GM19238 (cell line): Measurements from ENCODE around the gene RASSF10.
"Not testable (repeated sequence)": the region's sequence is repeated elsewhere in the genome, so short reads cannot be mapped to it uniquely, and the experiment has no call there.

ENCODE experiments used
- DNase-seq: peaks from one replicate; pipeline ENCODE4 v3.0.0; 2011; ENCODE audit warnings: low spot score; ENCODE audit not compliant: insufficient read length

RASSF10 gene

DNA sequence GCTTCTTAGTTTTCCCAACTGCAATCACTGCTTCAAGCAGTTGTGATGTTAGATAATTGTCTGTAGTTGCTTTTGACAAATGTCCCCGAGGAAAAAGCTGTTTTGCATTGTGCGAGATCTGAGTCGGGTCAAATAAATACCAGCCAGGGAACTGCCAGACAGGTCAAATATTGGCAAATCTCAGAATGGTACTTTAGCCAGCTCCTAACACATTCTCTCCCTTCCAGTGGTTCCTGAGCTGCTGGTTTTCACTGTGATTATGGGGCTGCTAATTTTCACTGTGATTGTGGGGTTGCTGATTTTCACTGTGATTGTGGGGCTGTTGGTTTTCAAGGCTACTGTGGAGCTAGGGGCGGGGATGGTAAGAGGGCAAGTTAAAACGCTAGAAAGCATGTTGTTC lies 14.3 kb downstream of the RASSF10 start:
- no peak for DNase-seq

DNA sequence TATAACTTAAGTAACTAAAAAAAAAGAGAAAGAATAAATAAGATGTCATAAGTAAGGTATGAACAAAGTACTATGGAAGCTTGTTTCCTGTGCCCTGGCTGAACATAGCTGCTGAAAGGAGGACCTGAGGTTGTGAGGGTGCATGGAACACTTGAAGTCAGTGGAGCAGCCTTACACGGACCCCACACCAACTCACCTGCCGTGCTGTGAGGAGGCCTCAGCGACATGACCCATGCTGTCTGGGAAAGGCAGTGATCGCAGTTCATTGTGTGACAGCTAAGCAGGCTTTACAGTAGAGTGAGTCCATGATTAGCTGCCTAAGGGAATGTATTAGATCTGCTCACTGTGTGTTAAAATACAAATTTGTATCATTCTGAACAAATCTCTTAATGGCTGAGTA lies 17.6 kb downstream of the RASSF10 start:
- DNase-seq, result no peak

DNA sequence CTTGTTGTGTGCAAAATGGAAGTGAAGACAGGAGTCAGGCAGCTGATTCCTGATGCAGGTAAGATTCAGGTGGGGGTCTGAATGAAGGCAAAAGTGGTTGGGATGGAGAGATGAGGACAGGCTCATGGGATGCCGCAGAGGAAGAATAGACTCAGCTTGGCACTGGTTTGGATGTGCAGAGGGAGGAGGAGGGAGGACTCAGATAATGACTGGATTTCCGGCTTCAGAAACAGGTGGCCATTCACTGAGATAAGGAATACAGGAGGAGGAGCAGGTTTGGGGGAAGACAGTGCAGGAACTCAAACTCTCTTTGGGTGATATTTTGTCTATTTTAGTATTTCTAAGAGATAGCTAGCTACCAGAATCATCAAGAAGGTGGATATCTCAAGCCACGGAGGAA lies 19.2 kb downstream of the RASSF10 start:
- DNase-seq, result no peak

DNA sequence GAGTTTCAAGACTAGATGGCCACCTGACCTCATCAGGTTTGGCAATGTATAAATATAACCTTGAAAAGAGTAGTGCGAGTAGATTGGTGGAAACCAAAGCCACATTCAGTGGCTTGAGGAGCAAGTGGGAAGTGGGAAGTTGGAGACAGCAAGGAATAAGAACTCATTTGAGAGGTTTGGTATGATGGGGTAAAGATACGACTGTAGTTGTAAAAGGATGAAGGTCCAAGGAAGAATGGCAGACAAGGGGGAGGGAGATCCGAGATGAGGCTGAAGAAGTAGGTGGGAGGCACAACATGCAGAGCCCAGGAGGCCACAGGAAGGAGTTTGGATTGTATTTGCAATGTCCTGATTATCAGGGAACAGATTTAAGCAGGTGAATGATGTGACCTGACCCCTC lies 20.8 kb downstream of the RASSF10 start:
- no peak for DNase-seq

DNA sequence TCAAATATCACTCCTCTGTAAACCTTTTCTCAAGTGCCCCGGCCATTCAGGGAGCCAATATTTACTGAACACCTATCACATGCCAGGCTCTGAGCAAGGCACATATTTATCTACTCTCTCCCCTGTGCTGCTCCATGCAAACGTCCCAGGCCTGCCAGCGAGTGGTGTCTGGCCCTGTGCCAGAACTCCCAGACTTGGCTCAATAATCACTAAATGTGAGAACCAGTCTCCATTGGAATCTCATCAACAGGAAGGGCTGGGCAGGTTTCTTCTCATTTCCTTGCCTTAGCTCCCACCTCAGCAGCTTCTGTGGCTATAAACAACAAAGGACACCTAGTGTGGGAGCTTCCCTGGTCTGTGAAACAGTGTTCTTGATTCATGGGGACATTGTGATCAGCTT lies 21.7 kb downstream of the RASSF10 start:
- DNase-seq, result no peak

DNA sequence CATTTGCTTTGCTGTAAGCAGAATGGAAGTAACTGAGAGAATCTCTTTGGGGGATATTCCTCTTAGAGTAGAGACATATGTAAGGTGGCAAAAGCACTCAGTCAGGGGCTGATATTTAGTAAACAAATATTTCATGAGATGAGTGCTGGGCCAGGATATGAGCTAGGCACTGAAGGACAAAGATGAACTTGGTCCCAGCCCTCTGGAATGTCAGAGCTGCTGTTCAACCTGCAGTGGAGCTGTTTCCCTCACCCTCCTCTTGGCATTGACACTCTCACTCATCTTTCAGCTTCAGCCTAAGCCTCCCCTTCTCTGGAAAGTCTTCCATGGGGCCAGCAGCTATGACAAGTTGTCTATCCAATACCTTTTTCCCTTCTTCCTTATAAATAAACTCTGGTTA lies 22.2 kb downstream of the RASSF10 start:
- DNase-seq, result no peak

DNA sequence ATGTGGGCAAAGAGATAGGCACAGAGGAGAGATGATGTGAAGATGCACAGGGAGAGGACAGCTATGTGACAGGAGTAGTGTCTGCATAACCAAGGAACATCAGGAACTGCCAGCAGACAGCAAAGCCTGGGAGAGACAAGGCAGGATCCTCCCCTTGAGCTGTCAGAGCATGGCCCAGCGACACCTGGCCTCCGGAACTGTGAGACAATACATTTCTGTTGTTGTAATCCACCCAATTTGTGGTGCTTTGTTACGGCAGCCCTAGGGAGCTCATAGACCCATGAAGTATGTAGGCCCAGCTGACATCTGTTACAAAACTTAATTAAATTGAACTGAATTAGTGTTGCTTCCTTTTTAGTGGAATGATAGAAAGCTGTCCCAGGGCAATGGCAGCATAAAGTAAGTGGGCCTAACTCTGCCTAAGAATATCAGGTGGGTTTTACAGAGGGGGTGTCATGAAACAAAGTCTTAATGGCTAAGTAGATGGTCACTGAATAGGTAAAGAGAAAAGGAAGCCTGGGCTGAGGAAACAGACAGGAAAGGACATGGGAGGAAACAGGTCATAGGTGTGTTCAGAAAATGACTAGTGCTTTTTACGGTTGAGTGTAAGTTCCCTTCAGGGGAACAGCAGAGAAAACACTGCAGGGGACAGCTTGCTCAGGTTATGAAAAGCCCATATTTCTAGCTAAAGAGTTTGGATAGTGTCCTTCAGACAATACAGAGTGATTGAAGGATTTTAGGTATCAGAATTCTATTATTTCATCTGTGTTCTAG lies 24.8 kb downstream of the RASSF10 start:
- DNase-seq, result no peak

DNA sequence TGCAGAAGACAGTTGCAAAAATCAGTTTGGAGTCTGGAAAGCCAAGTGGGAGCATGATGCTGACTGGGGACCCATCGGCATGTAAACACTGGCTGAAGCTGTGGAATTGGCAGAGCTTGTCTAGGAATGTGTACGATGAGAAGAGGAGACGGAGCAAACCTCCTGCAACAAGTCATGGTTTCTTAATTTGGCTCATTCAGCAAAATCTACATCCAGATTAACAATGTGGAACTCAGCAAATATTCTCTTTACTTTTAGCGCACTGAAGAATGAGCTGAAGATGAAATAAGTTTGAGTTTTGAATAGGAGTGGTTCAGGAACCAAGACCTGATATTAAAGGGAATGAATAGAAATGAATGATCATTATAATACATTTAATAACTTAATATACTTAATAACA lies 26.6 kb downstream of the RASSF10 start:
- no peak for DNase-seq

DNA sequence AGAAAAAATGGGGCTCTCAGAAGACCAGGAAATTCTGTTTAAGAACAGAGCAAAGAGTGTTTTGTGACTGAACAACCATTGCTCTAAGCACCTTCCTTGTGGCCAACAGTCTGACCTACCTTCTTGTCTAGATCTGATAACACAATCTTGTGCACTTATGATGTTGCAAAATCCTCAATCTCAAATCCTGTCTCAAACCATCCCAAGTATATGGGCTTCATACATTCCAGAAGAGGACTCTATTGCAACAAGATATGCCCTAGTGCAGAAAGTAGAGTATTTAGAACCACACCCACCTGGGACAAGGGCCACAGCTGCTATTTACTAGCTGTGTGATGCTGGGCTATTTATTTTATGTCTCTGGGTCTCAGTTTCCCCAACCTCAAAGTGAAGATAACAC lies 27.1 kb downstream of the RASSF10 start:
- DNase-seq, result no peak

DNA sequence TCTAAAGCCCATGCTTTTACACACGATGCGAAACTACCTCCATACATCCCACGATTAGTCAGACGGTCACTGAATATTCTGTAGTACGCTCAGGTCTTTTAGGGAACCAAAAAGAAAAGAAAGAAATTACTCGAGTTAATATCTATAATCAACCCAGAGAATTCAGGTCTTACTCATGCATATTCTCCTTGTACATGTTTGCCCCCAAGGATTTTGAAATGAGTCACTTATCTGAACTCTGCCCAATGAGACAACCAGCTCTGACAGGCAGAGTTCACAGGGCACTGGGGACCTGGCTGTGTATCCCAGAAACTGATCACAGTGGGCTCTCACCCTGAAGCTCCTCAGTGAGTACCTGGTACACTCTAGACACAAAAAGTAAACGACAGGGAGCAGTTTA lies 29.2 kb downstream of the RASSF10 start:
- no peak for DNase-seq

DNA sequence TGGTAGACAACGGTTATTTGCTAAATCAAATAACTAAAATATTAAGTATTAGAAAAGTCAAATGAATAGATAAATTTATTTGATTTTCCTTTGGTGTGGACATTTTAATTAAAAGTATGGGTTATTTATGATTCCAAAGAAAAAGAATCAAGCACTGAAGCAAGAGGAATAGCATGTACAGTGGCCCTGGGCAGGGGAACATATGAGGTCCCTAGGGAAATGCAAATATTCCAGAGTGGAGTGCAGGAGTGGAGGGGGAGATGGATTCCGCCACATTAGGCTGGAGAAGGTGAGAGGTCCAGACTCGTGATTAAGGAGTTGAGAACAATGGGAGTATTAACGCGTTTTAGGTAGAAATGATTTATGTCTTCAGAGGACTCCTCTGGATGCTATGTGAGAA lies 30.0 kb downstream of the RASSF10 start:
- DNase-seq, result no peak

DNA sequence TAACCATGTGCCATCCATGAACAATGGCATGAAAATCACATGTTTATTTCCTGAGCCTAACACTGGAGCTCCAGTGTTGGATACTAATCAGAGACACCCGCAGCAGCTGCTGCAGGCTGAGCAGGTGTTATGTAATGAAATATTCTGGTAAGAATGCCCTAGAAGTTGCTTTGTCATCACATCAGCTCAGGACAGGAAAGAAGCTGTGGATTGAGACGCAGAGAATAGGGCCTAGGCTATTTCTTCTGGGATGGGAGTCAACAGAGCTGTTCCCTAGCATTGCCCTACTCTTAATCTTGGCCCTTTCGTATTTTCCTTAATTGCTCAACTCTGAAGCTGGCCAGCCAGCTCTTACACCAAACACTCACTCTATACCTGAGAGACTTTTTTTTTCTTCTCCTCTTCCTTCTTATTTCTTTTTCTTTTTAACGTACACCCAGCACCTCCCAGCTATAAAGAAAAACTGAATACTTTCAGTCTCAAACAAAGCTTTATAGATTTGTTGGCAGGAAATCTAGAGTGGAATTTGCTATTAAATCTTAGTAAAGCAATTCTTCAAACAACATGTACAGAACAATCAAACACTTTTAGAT lies 31.9 kb downstream of the RASSF10 start:
- DNase-seq, result no peak

DNA sequence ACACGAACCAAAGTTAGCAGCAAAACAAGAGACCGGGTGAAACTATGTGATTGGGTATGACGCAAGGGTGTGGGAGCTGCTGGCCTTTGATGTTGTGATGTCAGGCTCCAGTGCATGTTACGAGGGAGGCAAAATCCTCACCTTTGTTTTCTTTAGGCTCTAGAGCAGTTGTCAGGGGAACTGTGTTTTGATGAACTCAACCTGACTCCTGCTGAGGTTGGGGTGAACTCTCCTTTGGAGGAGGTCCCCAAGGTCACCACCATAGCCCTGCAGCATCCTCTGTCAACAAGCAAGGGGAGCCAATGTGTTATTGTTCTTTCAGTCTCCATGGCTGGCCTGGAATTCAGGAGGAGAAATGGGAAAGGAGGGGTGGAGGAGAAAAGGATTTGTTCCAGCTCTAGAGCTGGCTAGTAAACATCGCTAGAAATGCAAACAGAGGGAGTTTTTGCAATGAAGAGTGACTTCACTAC lies 33.8 kb downstream of the RASSF10 start:
- DNase-seq, result no peak

DNA sequence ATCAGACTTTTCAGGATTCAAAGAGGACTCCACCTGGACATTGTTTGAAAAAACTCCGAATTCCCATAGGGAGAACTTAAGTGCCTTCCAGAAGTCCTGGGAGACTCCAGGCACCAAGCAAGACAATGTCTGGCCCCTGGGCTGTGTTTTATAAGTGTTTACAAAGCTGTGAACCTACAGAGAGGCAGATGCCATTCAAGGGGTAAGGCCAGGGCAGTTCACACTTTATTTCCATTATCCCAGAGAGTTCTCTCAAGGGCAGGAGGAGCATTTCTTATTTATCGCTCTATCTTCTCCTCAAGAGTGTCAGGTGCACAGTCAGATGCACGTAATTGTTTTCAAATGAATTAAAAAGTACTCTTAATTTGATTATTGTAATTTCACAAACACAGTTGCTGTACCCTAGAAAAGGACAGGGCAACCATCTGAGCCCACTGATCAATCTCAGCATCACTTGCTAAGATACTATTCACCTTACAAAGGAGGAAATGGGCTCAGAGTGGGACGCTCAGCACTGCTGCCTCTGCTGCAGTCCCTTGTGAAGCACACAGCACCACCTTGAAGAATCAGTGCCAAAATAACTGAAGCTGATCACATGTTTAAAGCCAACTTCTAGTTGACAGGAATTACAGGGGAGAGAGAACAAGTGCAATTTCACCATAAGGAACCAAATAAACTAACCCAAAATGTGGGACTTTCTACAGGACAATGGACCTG lies 35.0 kb downstream of the RASSF10 start:
- no peak for DNase-seq

DNA sequence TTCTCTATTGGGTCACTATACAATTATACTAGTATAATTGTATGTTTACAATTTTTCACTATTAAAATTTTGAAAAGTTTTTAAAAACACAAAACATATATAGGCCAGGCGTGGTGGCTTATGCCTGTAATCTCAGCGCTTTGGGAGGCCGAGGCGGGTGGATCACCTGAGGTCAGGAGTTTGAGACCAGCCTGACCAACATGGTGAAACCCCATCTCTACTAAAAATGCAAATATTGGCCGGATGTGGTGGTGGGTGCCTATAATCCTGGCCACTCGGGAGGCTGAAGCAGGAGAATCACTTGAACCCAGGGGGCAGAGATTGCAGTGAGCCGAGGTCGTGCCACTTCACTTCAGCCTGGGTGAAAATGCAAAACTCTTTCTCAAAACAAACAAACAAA lies 36.0 kb downstream of the RASSF10 start:
- not testable (repeated sequence) for DNase-seq

DNA sequence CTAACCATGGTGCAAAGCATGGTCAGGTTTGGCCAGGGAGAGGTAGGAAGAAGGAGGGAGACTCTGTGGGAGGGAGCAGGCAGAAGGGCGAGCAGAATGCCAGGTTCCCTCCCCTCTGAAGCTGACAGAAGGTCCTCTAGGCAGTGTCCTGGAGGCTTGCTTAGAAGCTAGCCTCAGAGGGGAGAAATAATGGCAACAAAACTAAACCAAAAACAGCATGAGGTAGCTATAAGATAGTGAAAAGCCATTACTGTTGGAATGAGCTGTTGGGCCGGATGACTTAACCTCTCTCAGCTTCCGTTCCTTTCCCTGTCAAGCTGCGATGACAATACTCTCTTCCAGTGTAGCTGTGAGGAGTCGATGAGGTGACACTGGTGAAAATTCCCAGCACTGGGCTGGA lies 36.6 kb downstream of the RASSF10 start:
- DNase-seq, result no peak

DNA sequence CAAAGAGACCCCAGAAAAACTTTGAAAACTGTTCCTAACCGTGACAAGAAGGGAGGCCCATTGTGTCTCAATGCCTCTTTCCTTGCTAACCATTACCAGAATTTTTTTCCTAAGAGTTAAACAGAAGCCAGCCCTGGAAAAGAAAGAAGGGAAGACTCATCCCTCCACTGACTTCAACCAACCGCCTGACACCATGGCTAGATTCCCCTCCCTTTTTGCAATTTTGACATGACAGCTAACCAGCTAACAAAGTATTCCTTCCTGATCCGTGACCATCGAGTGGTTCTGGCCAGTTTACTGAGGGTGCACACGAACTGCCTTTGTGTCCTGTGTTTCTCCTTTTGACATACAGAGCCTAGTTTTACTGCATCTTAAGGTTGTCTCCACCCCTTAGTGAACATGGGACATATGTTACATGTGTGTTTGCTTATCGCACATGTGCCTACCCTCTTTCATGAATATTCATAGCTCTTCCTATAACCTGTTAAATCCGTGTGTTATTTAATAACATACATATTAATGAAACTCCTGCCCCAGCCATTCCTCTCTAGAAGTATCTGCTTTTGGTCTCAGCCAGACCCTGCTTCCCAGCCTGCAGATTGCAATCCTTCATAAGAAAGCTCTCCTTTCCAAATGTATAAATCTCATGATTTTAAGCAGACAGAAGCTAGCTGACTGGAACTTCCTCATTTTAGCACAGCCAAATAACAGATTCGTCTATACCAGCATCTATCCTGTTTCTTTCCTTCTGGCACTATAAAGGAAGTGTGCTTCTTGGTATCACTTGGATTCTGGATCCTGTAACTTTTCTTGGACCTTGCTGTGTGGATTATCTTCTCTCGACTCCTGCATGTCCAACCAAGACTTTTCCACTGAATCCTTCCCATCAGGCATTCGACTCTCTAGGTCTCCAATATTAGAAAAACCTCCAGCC lies 37.8 kb downstream of the RASSF10 start:
- DNase-seq, result no peak

DNA sequence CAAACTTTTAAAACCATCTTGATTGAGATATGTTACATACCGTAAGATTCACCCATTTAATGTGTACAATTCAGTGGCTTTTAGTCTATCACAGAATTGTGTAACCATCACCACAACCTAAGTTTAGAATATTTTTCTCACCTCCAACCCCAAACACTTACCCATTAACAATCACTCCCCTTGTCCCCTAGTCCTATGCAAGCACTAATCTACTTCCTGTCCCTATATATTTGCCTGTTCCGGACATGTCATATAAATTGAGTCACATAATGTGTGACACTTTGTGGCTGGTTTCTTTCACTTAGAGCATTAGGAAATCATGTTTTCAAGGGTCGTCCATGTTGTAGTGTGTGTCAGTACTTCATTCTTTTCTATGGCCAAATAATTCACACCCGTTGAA lies 38.8 kb downstream of the RASSF10 start:
- no peak for DNase-seq

DNA sequence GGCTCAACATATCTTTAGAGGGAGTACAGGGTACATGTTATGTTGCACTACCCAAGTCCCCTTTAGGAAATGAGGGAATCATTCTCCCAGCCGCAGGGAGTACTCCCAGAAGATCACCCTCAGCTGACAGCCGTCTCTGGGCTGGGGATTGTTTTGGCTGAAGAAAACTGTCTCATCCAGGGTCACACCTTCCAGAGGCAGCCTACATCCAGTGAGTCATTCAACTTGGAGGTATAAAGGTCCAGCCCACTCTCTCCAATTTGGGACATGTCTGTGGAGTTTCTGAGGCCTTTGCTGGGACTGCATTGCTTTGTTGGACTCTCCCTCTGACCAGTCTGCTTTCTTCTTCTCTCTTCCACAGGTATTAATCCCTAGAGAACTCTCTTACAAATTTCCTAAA lies 42.1 kb downstream of the RASSF10 start:
- no peak for DNase-seq

DNA sequence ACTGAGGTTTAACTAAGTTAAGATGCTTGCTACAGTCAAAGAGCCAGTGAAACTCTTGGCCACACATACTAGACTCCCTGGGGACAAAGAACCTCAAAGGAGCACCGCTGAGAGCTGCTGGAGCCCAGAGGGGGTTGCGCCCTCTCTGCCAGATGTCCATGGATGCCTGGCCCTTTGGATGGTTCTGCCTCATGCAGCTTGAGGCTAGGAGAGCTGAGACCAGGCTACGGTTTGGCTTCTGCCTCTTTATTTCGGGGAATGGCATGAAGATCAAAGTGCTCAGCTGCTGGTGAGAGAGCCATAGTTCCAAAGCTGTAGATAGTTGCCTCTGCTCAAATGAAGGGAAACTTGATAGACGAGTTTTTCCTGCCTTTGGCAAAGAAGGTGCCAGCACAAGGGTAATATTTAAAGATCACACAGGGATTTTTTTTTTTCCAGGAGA lies 43.0 kb downstream of the RASSF10 start:
- DNase-seq, result no peak

DNA sequence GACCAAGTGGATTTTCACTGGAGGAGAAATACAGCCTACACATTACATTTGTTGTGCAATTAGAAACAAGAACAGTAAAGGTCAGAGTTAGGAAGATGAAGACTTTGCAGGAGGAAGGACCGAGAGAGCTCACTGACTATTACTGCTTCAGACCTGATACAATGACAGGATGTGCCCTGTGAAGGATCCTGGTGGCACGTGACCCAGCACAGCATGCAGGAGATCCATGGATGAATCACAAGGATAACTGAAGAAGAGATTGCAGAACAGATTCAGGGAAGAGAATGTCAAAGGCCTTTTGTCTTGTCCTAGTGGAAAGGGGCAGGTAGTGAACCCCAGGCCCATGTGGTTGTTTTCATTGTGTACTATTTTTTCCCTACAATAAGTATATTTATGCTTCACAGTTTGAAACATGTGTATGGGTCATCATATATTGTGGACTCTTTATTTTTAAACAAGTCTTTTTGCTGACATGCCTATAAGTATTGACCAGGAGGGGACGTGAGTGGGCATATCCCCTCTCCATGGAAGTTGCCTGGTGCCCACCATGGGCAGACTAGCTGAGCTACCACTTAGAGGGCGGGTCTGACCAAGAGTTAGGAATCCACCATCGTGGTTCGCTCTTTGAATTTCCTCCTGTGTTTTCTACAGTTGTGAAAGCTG lies 44.3 kb downstream of the RASSF10 start:
- DNase-seq, result no peak
